ENCODE results near the gene GALNT16. TPM values are rescaled to one million over a fixed set of nuclear protein-coding genes. Genes with fewer than 3 reads are reported as not detected.

The GALNT16 gene
- total RNA-seq, 2 donors from 2014 or later, result 0.05 to 0.21 TPM

Other genes starting within 250 kb of the GALNT16 start
- gene DCAF5, start 107.0 kb upstream of the GALNT16 start, total RNA-seq, result 10 to 100 TPM; 52.3 to 53.5 TPM
- 10 to 100 TPM; 11.3 to 16.3 TPM for gene EXD2, start 68.7 kb upstream of the GALNT16 start, total RNA-seq
- gene ERH, start 138.1 kb downstream of the GALNT16 start, total RNA-seq, result 100 to 1,000 TPM; 215 to 231 TPM
- 10 to 100 TPM; 85.8 to 93.3 TPM for gene SLC39A9, start 138.5 kb downstream of the GALNT16 start, total RNA-seq
- gene PLEKHD1, start 224.6 kb downstream of the GALNT16 start, total RNA-seq, result under 1 TPM in 1 of 2 donors, not detected in 1; 0.12 TPM

Measured in activated T-cell treated with anti-CD3 and anti-CD28 coated beads, Interleukin-2, amount 50 U/mL, for 72 hours (primary cell).